Stimulated activated naive B cell treated with anti-CD40 and anti-IgM and Interleukin-4, amounts not matched to agents 10 μg/mL and 1 μg/mL and 100 μg/mL, for 72 hours (primary cell): ENCODE data around the gene PRELID1.
A peak's percentile ranks its signal among the peaks of the same experiment; 100 is the strongest.

Experiments used
- ATAC-seq, 2 donors: fragments of 150-1000 bp; cut with Tn5 transposase; replicated peaks; 2 replicates each; pipeline ENCODE4 v1.10.0; 2021; ENCODE audit warnings: moderate library complexity in 1 of 2
- DNase-seq: peaks from one replicate; pipeline ENCODE4 v3.0.0; 2021
- H3K27ac Mint-ChIP-seq: one replicate; pipeline ENCODE4 v1.8.0; 2022; ENCODE audit warnings: mild to moderate bottlenecking, mixed read lengths
- H3K27me3 Mint-ChIP-seq, 2 donors: one replicate each; pipeline ENCODE4 v1.8.0; 2022; ENCODE audit warnings: mixed read lengths in 2 of 2
- H3K36me3 Mint-ChIP-seq, 2 donors: one replicate each; pipeline ENCODE4 v1.8.0; 2022; ENCODE audit warnings: mixed read lengths in 2 of 2, mild to moderate bottlenecking in 1 of 2
- H3K4me1 Mint-ChIP-seq, 2 donors: one replicate each; pipeline ENCODE4 v1.8.0; 2022; ENCODE audit warnings: mixed read lengths in 2 of 2, mild to moderate bottlenecking in 1 of 2
- H3K4me3 Mint-ChIP-seq, 2 donors: one replicate each; pipeline ENCODE4 v1.8.0; 2022; ENCODE audit warnings: mild to moderate bottlenecking in 2 of 2, mixed read lengths in 2 of 2, moderate library complexity in 1 of 2
- H3K9me3 Mint-ChIP-seq, 2 donors: one replicate each; pipeline ENCODE4 v1.8.0; 2022; ENCODE audit warnings: mixed read lengths in 2 of 2, mild to moderate bottlenecking in 1 of 2

PRELID1 gene

DNA sequence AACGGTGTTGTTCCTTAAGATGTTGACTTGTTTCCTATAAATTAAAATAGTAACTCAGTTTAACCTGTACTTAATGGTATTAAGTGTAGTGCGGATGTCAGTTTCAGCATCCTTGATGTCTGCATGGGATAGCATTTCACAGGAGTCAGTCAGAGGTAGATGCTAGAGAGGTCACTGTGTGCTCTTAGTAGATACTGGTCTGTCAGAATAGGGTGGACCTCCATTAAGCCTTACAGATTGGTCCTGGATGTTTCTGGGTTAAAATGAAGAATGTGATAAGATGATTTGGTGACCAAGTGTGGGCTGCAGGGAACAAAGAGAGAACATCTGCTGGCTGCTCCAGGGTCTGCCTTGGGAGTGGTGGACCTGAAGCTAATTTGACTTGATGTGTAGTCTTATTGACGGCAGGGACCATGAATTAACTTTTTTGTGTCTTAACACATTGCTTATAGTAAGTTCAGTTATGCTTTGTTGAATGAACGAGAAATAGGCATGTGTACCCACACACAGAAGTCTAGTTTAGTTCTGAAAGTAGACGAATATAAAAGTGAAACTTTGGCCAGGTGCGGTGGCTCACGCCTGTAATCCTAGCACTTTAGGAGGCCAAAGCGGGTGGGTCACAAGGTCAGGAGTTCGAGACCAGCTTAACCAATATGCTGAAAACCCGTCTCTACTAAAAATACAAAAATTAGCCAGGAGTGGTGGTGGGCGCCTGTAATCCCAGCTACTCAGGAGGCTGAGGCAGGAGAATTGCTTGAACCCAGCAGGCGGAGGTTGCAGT, 12.6 kb upstream of the PRELID1 start:
- H3K27me3 Mint-ChIP-seq = no peaks in the 10 kb centered on the region
- H3K36me3 Mint-ChIP-seq = peaks cover 53 to 65% of the 10 kb centered on the region in 2 donors
- ATAC-seq = peak; percentile 77 to 78
- H3K9me3 Mint-ChIP-seq = no peaks in the 10 kb centered on the region
- peaks cover 14 to 34% of the 10 kb centered on the region in 2 donors for H3K4me1 Mint-ChIP-seq
- no peak overlapping the region for H3K4me3 Mint-ChIP-seq
- H3K27ac Mint-ChIP-seq = peak overlapping the region; percentile 27
- DNase-seq = no peak

GRCh38 chr5:177291735-177292134, 11.9 kb upstream of the PRELID1 start:
- Mint-ChIP-seq H3K36me3 (peaks cover 55 to 69% of the 10 kb centered on the region in 2 donors), H3K27me3 (no peaks in the 10 kb centered on the region), H3K4me1 (peaks cover 22 to 41% of the 10 kb centered on the region in 2 donors), H3K9me3 (no peaks in the 10 kb centered on the region), H3K4me3 (no peak overlapping the region), H3K27ac (no peak overlapping the region)
- ATAC-seq = no peak
- DNase-seq = no peak

GRCh38 chr5:177293819-177294581, 9.6 kb upstream of the PRELID1 start:
- Mint-ChIP-seq H3K27me3 (no peaks in the 10 kb centered on the region), H3K27ac (peak overlapping the region; percentile 25), H3K4me1 (peaks cover 33 to 49% of the 10 kb centered on the region in 2 donors), H3K9me3 (no peaks in the 10 kb centered on the region), H3K4me3 (no peak overlapping the region), H3K36me3 (peaks cover 56 to 76% of the 10 kb centered on the region in 2 donors)
- no peak for DNase-seq
- ATAC-seq = no peak

- no peak for DNase-seq
- ATAC-seq = no peak
- H3K27me3 Mint-ChIP-seq = no peaks in the 10 kb centered on the region
- H3K36me3 Mint-ChIP-seq = peaks cover 52 to 75% of the 10 kb centered on the region in 2 donors
- H3K4me3 Mint-ChIP-seq = no peak overlapping the region
- peaks cover 36 to 51% of the 10 kb centered on the region in 2 donors for H3K4me1 Mint-ChIP-seq
- peak overlapping the region; percentile 25 for H3K27ac Mint-ChIP-seq
- H3K9me3 Mint-ChIP-seq = no peaks in the 10 kb centered on the region
These were observed 9.0 kb upstream of the PRELID1 start for GRCh38 chr5:177294632-177295031.

DNA sequence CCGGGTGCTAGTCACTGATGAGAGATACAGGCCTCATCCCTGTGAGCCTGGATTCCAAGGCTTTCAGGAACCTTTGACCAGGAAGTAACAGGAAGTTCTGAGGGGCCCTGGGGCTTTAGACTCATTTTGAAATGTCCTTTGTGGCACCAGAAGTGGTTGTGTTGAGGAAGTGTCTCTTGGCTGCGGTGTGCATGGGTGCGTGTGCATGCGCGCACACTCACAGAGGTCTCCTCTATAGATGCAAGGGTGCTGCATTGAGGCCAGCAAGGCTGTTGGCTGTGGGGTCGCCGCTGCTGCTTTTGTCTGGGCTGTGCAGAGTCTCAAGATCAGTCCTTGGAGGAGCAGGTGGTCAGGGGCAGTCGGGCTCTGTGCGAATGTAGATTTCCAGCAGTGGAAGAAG, 7.7 kb upstream of the PRELID1 start:
- peaks cover 45 to 66% of the 10 kb centered on the region in 2 donors for H3K36me3 Mint-ChIP-seq
- peak overlapping the region; percentile 84 for H3K27ac Mint-ChIP-seq
- peak overlapping the region in 1 of 2 donors; percentile 38 for H3K4me3 Mint-ChIP-seq
- peak; percentile 32 to 49 for ATAC-seq
- H3K4me1 Mint-ChIP-seq = peaks cover 44 to 53% of the 10 kb centered on the region in 2 donors
- no peak for DNase-seq
- no peaks in the 10 kb centered on the region for H3K27me3 Mint-ChIP-seq
- H3K9me3 Mint-ChIP-seq = no peaks in the 10 kb centered on the region

GRCh38 chr5:177296581-177296980, 7.0 kb upstream of the PRELID1 start:
- Mint-ChIP-seq H3K27ac (peak overlapping the region; percentile 87), H3K36me3 (peaks cover 43 to 63% of the 10 kb centered on the region in 2 donors), H3K4me1 (peaks cover 47 to 56% of the 10 kb centered on the region in 2 donors), H3K9me3 (no peaks in the 10 kb centered on the region), H3K27me3 (no peaks in the 10 kb centered on the region), H3K4me3 (peak overlapping the region in 1 of 2 donors; percentile 58)
- ATAC-seq = no peak
- no peak for DNase-seq

- H3K36me3 Mint-ChIP-seq = peaks cover 37 to 53% of the 10 kb centered on the region in 2 donors
- no peak for DNase-seq
- no peak overlapping the region for H3K4me3 Mint-ChIP-seq
- no peak for ATAC-seq
- no peaks in the 10 kb centered on the region for H3K9me3 Mint-ChIP-seq
- peaks cover 57 to 70% of the 10 kb centered on the region in 2 donors for H3K4me1 Mint-ChIP-seq
- H3K27me3 Mint-ChIP-seq = no peaks in the 10 kb centered on the region
- H3K27ac Mint-ChIP-seq = no peak overlapping the region
These were observed 5.7 kb upstream of the PRELID1 start for GRCh38 chr5:177297922-177298321.

- H3K36me3 Mint-ChIP-seq = peaks cover 28 to 51% of the 10 kb centered on the region in 2 donors
- no peak overlapping the region for H3K4me3 Mint-ChIP-seq
- ATAC-seq (no peak), DNase-seq (no peak)
- no peaks in the 10 kb centered on the region for H3K9me3 Mint-ChIP-seq
- H3K27ac Mint-ChIP-seq = peak overlapping the region; percentile 68
- peaks cover 60 to 81% of the 10 kb centered on the region in 2 donors for H3K4me1 Mint-ChIP-seq
- H3K27me3 Mint-ChIP-seq = no peaks in the 10 kb centered on the region
These were observed 3.9 kb upstream of the PRELID1 start for GRCh38 chr5:177299697-177300096.

GRCh38 chr5:177300236-177300880, 3.2 kb upstream of the PRELID1 start:
- Mint-ChIP-seq H3K4me3 (peak overlapping the region; percentile 66 to 69), H3K27ac (peak overlapping the region; percentile 92), H3K9me3 (no peaks in the 10 kb centered on the region), H3K36me3 (peaks cover 22 to 51% of the 10 kb centered on the region in 2 donors), H3K27me3 (no peaks in the 10 kb centered on the region), H3K4me1 (peaks cover 60 to 81% of the 10 kb centered on the region in 2 donors)
- DNase-seq (peak; percentile 74), ATAC-seq (peak; percentile 77)

DNA sequence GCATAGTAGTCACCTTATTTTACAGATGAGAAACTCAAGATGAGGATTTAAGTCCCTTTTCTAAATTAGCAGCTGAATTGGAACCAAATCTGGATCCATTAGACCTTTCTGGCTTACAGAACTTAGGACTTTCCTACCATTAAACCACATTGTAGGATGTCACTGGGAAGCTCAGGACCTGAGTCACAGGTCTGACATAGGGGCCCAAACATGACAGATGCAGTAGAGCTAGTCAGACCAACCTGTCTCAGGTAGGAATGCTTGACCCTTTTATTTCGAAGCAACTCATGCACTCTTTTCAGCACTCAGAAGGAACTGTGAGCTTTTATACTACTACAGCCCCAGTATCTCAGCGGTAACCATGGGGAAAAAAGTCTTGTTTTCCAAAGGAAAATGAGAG, 2.6 kb upstream of the PRELID1 start:
- Mint-ChIP-seq H3K4me3 (peak overlapping the region in 1 of 2 donors; percentile 90), H3K27ac (peak overlapping the region; percentile 84), H3K27me3 (no peaks in the 10 kb centered on the region), H3K36me3 (peaks cover 19 to 51% of the 10 kb centered on the region in 2 donors), H3K9me3 (no peaks in the 10 kb centered on the region), H3K4me1 (peaks cover 57 to 81% of the 10 kb centered on the region in 2 donors)
- ATAC-seq (no peak), DNase-seq (no peak)

GRCh38 chr5:177301503-177302165, 2.0 kb upstream of the PRELID1 start:
- Mint-ChIP-seq H3K36me3 (peaks cover 19 to 52% of the 10 kb centered on the region in 2 donors), H3K27me3 (no peaks in the 10 kb centered on the region), H3K9me3 (no peaks in the 10 kb centered on the region), H3K27ac (peak overlapping the region; percentile 84), H3K4me1 (peaks cover 56 to 81% of the 10 kb centered on the region in 2 donors), H3K4me3 (peak overlapping the region; percentile 89 to 90)
- ATAC-seq = peak in 1 of 2 donors; percentile 14
- DNase-seq = peak; percentile 39

DNA sequence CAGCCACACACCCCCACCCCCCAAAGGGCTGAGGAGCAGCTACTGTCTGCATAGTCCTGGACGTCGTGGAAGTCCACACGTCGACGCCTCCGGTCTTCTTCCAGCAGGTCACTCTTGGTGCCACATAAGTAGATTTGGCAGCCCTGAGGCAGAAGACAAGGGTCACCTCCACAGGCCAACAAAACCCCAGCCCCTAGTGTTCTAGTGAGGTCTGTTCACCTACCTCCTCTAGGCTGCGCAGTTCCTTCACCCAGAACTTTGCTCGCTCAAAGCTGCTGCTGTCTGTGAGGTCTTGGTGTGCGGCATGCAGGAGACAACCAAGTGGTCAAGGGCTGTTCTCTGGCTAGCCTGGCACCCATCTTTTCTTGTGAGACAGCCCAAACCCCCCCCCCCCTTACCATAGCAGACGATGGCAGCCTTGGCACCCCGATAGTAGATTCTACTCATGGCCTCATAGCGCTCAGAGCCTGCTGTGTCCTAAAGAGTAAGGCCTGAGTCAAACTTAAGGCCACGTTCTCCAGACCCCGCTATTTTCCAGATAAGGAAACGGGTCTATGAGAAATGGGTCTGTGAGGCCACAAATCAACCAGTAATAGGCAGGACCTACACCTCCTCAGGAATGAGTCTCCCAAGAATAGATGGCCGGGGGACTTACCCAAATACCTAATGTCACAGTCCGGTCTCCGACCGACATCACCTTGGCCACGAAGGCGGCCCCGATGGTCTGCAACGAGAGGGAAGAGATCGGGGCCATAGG, 1.1 kb upstream of the PRELID1 start:
- Mint-ChIP-seq H3K4me3 (peak overlapping the region; percentile 89 to 90), H3K36me3 (peaks cover 20 to 50% of the 10 kb centered on the region in 2 donors), H3K4me1 (peaks cover 55 to 83% of the 10 kb centered on the region in 2 donors), H3K27ac (peak overlapping the region; percentile 90), H3K27me3 (no peaks in the 10 kb centered on the region), H3K9me3 (no peaks in the 10 kb centered on the region)
- ATAC-seq (no peak), DNase-seq (no peak)

DNA sequence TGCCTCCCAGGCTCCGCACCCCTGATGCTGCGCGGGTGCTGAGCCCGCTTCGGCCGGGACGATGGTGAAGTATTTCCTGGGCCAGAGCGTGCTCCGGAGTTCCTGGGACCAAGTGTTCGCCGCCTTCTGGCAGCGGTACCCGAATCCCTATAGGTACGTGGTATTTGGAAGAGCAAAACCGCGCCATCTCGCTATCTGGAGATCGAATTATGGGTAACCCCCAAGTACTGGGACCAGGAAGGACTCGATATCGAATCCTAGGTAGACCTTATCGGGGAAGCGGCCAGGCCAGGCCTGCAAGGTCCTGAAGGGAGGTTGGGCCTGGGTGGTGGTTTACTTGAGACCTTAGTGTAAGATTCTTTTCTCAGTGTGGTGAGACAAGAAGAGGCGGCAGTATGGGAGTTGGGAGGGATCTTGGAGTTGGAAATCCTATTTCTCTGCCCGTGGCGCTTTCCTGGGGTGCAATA, 359 bp downstream of the PRELID1 start:
- Mint-ChIP-seq H3K27ac (peak overlapping the region; percentile 90), H3K4me3 (peak overlapping the region; percentile 89 to 90), H3K9me3 (no peaks in the 10 kb centered on the region), H3K36me3 (peaks cover 16 to 44% of the 10 kb centered on the region in 2 donors), H3K4me1 (peaks cover 49 to 80% of the 10 kb centered on the region in 2 donors), H3K27me3 (no peaks in the 10 kb centered on the region)
- DNase-seq = no peak
- no peak for ATAC-seq
